HG02938 (cell line): ENCODE data around the gene TRIM44.
"Not testable (repeated sequence)": the region's sequence is repeated elsewhere in the genome, so short reads cannot be mapped to it uniquely, and the experiment has no call there.

Experiments used
- ATAC-seq: cut with Tn5 transposase; IDR thresholded peaks from one replicate; pipeline ENCODE4 v1.9.1; 2021; ENCODE audit warnings: mild to moderate bottlenecking, moderate library complexity; ENCODE audit not compliant: unreplicated experiment

TRIM44 gene

GRCh38 chr11:35846874-35847273 lies 184.3 kb downstream of the TRIM44 start:
- ATAC-seq = no peak

GRCh38 chr11:35847473-35847872 lies 184.9 kb downstream of the TRIM44 start:
- no peak for ATAC-seq

- ATAC-seq = no peak
These were observed 186.0 kb downstream of the TRIM44 start for GRCh38 chr11:35848616-35849015.

- no peak for ATAC-seq
These were observed 187.6 kb downstream of the TRIM44 start for GRCh38 chr11:35850191-35850590.

- ATAC-seq = no peak
These were observed 188.8 kb downstream of the TRIM44 start for GRCh38 chr11:35851342-35851741.

- no peak for ATAC-seq
These were observed 189.5 kb downstream of the TRIM44 start for GRCh38 chr11:35852056-35852455.

GRCh38 chr11:35853971-35854370 lies 191.4 kb downstream of the TRIM44 start:
- ATAC-seq = no peak

GRCh38 chr11:35855671-35856070 lies 193.1 kb downstream of the TRIM44 start:
- no peak for ATAC-seq

- ATAC-seq = no peak
These were observed 193.7 kb downstream of the TRIM44 start for GRCh38 chr11:35856259-35856658.

- ATAC-seq = no peak
These were observed 194.2 kb downstream of the TRIM44 start for GRCh38 chr11:35856756-35857155.

- no peak for ATAC-seq
These were observed 195.3 kb downstream of the TRIM44 start for GRCh38 chr11:35857922-35858321.

- ATAC-seq = no peak
These were observed 196.7 kb downstream of the TRIM44 start for GRCh38 chr11:35859301-35859700.

- not testable (repeated sequence) for ATAC-seq
These were observed 197.6 kb downstream of the TRIM44 start for GRCh38 chr11:35860194-35860593.

- no peak for ATAC-seq
These were observed 198.6 kb downstream of the TRIM44 start for GRCh38 chr11:35861191-35861590.

- no peak for ATAC-seq
These were observed 200.1 kb downstream of the TRIM44 start for GRCh38 chr11:35862666-35863065.

- no peak for ATAC-seq
These were observed 201.6 kb downstream of the TRIM44 start for GRCh38 chr11:35864131-35864530.

GRCh38 chr11:35866601-35867000 lies 204.0 kb downstream of the TRIM44 start:
- no peak for ATAC-seq
